GM23338 (cell line): ENCODE results near the gene ZSCAN31.

Experiments
- CTCF ChIP-seq, 2 experiments: fragments of 200-600 bp in 1 of 2; sonication (generic) in 1 of 2; conservative IDR thresholded peaks; 2 replicates each; pipeline versions ENCODE4 v1.5.1 to v1.6.1; 2016 to 2017; ENCODE audit warnings: antibody characterized with exemption in 2 of 2, low read depth in 2 of 2, mild to moderate bottlenecking in 2 of 2, moderate library complexity in 1 of 2
- EZH2 ChIP-seq: fragments of 200-600 bp; sonication (generic); IDR thresholded peaks from one replicate; pipeline ENCODE4 v1.8.0; 2017; ENCODE audit warnings: antibody characterized with exemption, mild to moderate bottlenecking, low read depth; ENCODE audit not compliant: unreplicated experiment
- EZH2phosphoT487 ChIP-seq: fragments of 200-600 bp; sonication (generic); IDR thresholded peaks from one replicate; pipeline ENCODE4 v1.8.1; 2018; ENCODE audit warnings: antibody characterized with exemption; ENCODE audit not compliant: unreplicated experiment
- NANOG ChIP-seq: IDR thresholded peaks from 2 replicates; pipeline ENCODE4 v1.6.1; 2016; ENCODE audit warnings: antibody characterized with exemption, borderline replicate concordance
- POLR2AphosphoS5 ChIP-seq: IDR thresholded peaks from 2 replicates; pipeline ENCODE4 v1.6.1; 2016; ENCODE audit warnings: antibody characterized with exemption, low read depth
- REST ChIP-seq: IDR thresholded peaks from one replicate; pipeline ENCODE4 v1.6.1; 2018; ENCODE audit warnings: antibody characterized with exemption; ENCODE audit not compliant: unreplicated experiment
- STAT1 ChIP-seq: IDR thresholded peaks from one replicate; pipeline ENCODE4 v1.6.1; 2016; ENCODE audit warnings: antibody characterized with exemption; ENCODE audit not compliant: unreplicated experiment
- TF ChIP-seq, protein P1 (sequence below): fragments of 250-450 bp; sonication (Bioruptor Pico); IDR thresholded peaks from 2 replicates; pipeline ENCODE4 v1.5.0; 2020; ENCODE audit warnings: mild to moderate bottlenecking, moderate library complexity

GRCh38 chr6:28370440-28370839, 34.5 kb upstream of the ZSCAN31 start:
- TF ChIP-seq NANOG, result no peak
- no peak for TF ChIP-seq CTCF (conservative IDR thresholded peaks at IDR 0.05; ENCODE audit: low read depth in 2 of 2)
- no peak for TF ChIP-seq REST
- no peak for TF ChIP-seq POLR2AphosphoS5
- no peak for TF ChIP-seq EZH2
- TF ChIP-seq STAT1, result no peak
- no peak for TF ChIP-seq EZH2phosphoT487
- TF ChIP-seq, protein P1, sequence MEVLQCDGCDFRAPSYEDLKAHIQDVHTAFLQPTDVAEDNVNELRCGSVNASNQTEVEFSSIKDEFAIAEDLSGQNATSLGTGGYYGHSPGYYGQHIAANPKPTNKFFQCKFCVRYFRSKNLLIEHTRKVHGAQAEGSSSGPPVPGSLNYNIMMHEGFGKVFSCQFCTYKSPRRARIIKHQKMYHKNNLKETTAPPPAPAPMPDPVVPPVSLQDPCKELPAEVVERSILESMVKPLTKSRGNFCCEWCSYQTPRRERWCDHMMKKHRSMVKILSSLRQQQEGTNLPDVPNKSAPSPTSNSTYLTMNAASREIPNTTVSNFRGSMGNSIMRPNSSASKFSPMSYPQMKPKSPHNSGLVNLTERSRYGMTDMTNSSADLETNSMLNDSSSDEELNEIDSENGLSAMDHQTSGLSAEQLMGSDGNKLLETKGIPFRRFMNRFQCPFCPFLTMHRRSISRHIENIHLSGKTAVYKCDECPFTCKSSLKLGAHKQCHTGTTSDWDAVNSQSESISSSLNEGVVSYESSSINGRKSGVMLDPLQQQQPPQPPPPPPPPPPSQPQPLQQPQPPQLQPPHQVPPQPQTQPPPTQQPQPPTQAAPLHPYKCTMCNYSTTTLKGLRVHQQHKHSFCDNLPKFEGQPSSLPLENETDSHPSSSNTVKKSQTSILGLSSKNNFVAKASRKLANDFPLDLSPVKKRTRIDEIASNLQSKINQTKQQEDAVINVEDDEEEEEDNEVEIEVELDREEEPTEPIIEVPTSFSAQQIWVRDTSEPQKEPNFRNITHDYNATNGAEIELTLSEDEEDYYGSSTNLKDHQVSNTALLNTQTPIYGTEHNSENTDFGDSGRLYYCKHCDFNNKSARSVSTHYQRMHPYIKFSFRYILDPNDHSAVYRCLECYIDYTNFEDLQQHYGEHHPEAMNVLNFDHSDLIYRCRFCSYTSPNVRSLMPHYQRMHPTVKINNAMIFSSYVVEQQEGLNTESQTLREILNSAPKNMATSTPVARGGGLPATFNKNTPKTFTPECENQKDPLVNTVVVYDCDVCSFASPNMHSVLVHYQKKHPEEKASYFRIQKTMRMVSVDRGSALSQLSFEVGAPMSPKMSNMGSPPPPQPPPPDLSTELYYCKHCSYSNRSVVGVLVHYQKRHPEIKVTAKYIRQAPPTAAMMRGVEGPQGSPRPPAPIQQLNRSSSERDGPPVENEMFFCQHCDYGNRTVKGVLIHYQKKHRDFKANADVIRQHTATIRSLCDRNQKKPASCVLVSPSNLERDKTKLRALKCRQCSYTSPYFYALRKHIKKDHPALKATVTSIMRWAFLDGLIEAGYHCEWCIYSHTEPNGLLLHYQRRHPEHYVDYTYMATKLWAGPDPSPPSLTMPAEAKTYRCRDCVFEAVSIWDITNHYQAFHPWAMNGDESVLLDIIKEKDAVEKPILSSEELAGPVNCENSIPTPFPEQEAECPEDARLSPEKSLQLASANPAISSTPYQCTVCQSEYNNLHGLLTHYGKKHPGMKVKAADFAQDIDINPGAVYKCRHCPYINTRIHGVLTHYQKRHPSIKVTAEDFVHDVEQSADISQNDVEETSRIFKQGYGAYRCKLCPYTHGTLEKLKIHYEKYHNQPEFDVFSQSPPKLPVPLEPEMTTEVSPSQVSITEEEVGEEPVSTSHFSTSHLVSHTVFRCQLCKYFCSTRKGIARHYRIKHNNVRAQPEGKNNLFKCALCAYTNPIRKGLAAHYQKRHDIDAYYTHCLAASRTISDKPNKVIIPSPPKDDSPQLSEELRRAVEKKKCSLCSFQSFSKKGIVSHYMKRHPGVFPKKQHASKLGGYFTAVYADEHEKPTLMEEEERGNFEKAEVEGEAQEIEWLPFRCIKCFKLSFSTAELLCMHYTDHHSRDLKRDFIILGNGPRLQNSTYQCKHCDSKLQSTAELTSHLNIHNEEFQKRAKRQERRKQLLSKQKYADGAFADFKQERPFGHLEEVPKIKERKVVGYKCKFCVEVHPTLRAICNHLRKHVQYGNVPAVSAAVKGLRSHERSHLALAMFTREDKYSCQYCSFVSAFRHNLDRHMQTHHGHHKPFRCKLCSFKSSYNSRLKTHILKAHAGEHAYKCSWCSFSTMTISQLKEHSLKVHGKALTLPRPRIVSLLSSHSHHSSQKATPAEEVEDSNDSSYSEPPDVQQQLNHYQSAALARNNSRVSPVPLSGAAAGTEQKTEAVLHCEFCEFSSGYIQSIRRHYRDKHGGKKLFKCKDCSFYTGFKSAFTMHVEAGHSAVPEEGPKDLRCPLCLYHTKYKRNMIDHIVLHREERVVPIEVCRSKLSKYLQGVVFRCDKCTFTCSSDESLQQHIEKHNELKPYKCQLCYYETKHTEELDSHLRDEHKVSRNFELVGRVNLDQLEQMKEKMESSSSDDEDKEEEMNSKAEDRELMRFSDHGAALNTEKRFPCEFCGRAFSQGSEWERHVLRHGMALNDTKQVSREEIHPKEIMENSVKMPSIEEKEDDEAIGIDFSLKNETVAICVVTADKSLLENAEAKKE (CRISPR knock-in tag), result no peak
